CD4-positive, alpha-beta T cell treated with Interleukin-4 for 4 hours (primary cell): ENCODE measurements around the gene DDTL.
"Not testable (repeated sequence)": the region's sequence is repeated elsewhere in the genome, so short reads cannot be mapped to it uniquely, and the experiment has no call there.

Experiments
- DNase-seq: peaks from one replicate; pipeline ENCODE4 v3.0.0-alpha.2; 2020

DDTL gene

DNA sequence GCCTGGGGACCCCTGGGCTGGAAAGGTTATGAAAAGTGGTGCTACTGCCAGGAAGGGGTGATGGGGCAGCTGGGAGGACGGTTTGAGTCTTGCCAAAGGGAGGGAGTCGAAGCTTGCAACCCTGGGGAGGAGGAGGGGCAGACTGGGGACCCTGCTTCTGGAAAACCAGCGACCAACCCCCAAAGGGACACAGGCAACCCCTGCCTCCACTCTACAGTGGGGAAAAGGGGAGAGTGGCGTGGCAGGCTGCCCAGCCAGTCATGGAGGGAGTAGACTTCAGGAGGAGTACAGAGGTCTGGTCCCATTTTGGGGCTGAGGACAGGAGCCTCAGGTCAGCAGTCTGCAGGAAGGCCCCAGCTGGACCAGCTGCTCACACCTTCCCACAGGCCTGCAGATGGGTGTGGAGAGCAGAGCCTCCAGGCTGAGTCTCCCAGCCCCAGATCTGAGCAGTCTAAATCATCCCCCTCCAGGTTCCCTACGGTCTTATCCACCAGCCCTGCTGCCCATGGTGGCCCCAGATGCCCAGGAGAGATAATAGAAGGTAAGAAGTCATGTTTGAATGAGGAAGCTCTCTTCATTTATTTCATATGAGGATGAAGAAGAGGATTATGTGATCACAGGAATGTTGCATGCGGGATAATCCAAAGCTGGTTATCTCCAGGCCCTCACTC is 4.3 kb downstream of the DDTL start:
- DNase-seq, result no peak

DNA sequence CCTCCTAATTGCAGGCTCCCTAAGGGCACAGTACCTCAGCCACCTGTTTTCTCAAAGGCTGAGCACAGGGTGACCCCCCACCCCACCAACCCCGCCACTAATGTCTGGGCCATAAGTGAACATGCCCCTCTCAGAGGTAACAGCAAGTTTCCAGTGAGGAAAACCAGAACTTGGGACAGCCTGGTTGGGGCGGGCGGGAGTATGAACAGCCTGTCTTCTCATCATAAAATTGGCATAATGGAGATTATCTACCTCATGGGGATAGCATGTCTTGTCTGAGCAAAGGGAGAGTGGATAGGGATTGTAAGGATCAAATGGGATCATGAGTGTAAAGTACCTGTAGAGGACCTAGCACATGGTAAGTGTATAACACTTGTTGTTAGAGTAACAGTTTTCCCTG is 5.2 kb downstream of the DDTL start:
- not testable (repeated sequence) for DNase-seq

DNA sequence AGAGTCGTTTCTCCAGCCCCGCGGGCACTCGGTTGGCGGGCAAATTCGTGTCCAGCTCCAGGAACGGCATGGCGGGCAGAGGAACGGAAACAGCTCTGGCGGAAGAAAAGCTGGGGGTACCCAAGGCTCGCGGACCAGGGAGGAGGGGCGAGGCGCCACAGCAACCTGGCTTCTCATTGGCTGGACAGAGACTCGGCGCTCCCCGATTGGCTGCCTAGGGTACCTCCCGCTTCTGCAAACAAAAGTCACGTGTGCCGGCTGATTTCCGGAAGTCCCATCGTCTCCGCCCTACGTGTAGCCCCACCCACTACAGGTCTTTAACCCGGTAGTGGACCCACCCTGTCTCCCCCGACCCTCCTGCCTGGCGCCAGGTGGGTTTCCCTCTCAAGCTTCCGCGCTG is 7.7 kb downstream of the DDTL start, which contains the start of gene DDT:
Gene DDT (minus strand): TSS at position 97 of the 400 bp plus-strand sequence. CDS start 27 bp downstream, at position 70.
- not testable (repeated sequence) for DNase-seq

DNA sequence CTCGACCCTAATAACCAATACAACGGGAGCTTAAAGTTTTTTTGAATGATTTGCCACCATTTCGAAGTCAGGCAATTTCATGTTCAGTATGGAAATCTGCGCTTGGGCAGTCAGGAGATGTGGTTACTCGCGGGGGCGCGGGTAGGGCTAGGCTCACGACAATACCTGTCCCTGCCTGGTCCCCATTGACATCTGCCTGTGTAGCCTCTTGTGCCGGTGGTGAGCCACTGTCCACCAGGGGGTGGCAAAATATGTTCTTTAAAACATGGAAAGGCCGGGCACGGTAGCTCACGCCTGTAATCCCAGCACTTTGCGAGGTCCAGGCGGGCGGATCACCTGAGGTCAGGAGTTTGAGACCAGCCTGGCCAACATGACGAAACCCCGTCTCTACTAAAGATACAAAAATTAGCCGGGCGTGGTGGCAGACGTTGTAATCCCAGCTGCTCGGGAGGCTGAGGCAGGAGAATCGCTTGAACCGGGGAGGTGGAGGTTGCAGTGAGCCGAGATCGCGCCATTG is 8.2 kb downstream of the DDTL start:
- DNase-seq, result not testable (repeated sequence)

DNA sequence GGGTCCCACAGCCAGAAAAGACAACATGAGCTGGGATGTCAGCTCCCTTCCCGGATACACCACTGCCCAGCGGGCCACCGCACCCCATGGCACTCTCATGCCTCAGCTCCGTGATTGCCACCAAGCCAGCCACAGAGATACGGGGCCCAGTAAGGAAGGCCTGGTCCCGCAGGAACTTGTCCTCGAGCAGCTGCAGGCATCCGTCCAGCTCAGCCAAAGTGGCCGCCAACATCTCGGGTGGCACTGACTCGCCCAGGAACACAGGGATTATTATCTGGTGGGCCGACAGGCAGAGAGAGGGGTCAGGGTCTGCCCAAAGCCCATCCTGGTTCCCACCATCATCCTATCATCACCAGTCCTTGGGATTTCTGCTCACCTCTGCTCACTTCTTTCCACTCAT is 10.6 kb downstream of the DDTL start:
- not testable (repeated sequence) for DNase-seq

DNA sequence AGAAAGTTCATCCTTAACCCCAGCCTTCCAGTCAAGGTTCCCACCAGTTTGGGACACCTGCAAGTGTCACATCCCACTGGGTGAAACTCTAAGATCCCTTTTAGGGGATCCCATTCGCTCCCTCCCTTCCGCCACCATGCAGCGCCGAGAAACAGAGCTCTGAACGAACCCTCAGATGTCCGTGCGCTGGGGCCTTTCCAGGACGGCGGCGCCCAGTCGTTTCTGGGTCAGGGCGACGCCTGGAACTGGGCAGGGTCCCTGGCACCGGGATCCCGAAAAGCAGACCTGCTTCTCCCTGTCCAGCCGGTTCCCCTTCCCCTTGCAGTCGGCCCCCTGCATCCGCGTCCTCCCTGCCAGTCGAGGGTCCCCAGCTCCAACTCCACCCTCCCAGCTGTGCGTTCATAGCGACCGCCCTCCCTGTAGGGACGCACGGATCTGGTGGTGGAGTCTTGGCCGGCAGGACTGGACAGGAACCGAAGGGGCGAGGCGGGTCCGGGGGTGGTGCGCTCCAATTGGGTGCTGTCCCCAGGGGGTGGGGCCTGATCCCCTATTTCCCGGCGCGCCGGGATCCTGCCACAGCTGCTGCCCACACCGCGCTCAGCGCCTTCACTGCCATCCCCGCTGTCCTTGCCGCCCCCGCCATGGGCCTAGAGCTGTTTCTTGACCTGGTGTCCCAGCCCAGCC is 13.0 kb downstream of the DDTL start, which contains the start of gene GSTT2:
Gene GSTT2 (plus strand): TSS at position 578 of the 684 bp plus-strand sequence.
- DNase-seq, result not testable (repeated sequence)

DNA sequence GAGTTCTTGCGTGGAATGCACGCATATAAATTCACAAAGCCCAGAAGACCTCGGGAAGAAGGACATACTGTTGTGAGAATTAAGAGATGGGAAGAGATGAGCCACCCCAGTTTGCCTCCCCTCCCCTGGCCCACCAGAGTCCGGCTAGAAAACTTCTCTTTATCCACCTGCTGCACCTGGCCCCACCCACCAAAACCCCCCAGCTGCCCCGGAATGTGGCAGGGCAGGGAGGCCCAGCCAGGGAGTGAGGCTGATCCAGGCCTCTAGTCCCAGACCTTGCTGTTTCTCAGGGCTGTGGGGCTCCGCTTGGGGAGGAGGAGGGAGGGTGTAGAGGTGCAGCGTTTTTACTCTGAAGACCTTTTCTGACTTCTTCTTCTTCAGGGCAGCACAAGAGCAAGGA is 13.9 kb downstream of the DDTL start:
- not testable (repeated sequence) for DNase-seq

DNA sequence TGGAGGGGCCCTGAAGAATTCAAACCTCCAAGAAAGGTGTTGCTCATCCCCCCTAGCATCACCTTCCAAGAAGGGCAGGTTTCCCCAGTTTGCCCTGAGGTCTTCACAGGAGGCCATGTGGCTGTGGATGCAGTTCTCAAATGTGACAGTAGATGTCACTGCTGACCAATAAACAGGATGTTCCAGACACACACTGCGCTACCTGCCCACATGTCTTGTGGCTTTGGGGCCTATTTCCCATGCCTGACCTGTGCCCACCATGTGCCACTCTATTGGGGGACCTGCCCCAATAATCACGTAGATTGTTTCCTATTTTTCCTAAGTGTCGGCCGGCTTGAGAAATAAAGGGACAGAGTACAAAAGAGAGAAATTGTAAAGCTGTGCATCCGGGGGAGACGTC is 17.7 kb downstream of the DDTL start:
- no peak for DNase-seq

DNA sequence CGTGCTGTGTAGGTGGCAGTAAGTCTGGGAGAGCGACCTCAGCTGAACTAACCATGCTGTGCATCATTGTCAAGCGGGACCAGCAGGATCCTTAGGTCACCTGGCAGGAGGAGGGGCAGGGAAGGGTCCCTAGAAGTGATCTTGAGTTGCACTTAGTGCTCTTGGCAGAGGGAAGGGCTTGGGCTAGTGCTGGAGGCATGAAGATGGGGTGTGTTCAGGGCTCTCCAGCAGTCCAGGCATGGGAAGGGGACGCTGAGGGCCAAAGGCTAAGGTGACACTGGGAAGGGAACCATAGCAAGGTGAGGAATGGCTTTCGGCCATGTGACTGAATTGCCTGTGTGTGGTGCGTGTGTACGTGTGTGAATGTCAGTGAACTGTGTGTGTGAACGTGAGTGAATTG is 19.4 kb downstream of the DDTL start:
- DNase-seq, result not testable (repeated sequence)

DNA sequence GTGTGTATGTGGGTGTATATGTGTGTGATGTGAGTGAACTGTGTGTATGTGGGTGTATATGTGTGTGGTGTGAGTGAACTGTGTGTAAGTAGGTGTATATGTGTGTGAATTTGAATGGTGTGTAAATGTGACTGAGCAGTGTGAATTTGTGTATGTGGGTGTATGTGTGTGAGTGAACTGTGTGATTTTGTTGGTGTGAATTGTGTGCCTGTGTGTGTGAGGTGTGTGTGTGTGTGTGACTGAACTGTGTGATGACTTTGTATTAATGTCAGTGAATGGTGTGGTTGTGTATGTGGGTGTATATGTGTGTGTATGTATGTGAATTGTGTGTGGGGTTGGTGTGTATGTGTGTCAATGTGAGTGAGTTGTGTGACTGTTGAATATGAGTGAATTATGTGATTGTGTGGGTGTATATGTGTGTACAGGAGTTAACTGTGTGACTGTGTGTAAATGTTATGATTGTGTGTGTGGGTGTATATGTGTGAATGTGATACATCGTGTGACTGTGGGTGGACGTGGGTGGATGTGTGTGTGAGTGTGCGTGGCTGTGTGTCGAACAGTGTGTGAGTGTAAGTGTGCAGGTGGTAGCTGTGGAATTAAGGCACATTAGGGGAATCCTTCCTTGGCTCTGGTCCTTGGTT is 20.0 kb downstream of the DDTL start:
- not testable (repeated sequence) for DNase-seq

DNA sequence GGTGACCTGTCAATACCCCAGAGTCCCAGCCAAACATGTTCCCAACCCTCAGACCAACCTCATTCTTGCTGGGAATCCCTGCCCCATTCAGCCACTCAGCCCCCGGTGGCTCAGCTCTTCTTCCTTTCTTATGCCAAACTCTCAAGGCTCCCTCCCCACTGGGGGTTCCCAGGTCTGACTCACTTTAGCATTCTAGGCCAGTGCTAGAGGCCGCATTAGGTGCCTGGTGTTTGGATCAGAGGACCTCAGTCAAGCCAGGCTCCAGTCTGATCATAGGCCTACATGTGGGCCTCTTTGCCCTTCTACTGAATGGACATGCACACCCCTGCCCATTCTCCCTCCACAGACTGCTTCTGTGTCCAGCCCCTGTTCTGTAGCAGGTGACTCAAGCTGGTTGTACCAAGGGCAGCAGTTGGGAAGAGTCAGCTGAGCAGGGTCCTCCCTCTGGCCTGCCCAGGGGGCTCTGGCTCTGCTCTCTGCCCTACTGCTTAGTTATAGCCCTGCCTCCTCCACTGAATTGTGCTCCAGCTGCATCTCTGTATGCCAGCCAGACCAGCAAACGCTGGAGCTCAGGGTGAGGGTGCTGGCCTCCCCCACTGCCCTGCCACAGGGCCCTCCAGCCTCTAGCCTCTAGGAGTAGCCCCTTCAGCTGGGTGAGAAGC is 23.0 kb downstream of the DDTL start:
- DNase-seq, result not testable (repeated sequence)

DNA sequence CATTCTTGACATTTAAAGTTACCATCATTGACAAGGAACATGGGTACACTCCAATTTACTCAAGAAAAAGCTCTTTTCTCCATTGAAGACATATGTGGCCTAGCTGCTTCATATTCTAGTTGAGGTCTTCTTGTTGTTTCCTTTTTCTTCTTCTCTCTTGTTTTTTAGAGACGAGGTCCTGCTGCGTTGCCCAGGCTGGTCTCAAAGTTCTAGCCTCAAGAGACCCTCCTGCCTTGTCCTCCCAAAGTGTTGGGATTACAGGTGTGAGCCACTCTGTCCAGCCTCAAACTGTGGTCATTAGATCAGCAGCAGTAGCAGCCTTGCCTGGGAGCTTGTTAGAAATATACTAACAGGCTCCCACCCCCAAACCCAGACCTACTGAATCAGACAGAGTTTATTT is 26.4 kb downstream of the DDTL start:
- DNase-seq, result not testable (repeated sequence)

DNA sequence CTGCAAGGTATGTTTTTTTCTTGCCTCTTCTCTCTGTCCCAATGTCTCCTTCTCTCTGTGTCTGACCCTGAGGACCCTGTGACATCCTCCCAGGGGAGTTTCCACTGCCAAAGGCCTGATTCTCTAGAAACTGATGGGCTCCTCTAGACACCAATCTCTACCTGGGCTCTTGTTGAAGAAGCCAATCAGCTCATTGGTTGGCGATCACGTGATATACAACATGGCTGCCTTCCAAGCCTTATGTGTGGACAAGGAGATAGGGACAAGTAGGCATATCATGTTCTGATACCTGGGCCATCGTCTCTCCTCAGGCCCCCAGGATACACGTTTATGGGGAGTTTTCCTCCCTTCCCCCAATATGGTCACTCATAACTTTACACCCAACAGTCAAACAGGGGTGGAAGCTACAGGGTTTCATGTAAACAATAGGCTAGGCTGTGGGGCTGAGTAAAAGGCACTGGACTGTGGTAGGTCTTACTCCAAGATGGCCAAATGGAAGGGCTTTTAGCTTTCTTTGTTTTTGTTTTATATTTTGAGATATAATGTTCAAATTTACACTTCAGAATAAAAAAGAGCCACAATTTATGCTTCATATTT is 27.0 kb downstream of the DDTL start:
- DNase-seq, result not testable (repeated sequence)

DNA sequence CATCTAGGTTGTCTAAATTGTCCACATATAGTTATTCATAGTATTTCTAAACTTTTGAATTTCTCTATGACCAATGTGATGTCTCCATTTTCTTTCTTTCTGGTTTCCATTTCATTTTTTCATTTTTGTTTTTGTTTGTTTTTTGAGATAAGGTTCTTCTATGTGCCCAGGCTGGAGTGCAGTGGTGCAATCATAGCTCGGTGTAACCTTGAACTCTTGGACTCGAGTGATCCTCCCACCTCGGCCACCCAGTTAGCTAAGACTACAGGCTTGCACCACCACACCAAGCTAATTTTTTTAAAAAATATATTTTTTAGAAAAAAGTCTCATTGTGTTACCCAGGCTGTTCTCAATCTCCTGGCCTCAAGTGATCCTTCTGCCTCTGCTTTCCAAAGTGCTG is 30.4 kb downstream of the DDTL start:
- DNase-seq, result no peak

DNA sequence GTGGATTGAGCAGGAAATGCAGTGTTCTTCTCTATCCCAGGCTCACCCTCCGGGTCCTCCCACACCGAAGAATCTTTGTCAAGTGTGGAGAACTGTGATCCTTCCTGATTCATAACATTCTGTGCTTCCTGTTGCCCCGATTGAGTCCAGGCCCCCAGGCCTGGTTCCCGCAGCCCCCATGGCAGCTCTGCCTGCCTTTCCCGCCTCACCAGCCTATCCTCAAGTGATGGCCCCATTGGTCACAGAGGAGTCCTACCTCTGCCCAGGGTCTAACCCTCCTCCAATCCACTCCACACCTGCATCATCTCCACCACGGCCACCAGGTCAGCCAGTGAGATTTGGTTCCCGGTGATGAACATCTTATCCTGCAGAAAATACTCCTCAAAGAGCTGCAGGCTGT is 33.1 kb downstream of the DDTL start:
- DNase-seq, result not testable (repeated sequence)

DNA sequence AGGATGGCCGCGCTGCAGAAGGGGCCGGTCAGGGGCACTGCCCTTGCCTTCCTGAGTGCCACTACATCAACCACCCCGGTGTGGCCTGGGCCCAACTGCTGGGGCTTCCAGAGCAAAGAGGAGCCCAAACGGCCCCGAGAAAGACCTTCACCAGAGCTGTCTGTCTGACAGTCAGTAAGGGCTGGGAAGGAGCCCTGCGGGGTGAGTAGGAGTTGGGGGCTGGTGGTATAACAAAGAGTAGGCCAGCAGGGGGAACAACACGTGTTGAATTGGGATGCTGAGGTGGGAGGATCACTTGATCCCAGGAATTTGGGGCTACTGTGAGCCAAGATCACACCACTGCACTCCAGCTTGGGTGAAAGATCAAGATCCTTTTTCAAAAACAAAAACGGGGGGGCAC is 34.6 kb downstream of the DDTL start:
- no peak for DNase-seq

DNA sequence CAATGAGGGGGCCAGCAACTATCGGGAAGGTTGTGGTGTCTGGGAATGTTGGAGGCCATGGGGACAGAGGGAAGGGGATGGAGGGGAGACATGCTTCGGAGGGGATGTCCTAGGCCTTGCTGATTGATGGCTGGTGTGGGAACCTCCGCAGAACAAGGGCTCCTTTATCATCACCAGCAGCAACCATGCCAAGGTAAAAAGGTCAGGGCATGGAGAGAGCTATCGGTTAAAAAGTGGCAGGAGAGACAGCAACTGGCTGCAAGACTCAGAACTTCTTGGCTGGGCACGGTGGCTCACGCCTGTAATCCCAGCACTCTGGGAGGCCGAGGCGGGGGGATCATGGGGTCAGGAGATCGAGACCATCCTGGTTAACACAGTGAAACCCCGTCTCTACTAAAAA is 35.6 kb downstream of the DDTL start:
- DNase-seq, result no peak

DNA sequence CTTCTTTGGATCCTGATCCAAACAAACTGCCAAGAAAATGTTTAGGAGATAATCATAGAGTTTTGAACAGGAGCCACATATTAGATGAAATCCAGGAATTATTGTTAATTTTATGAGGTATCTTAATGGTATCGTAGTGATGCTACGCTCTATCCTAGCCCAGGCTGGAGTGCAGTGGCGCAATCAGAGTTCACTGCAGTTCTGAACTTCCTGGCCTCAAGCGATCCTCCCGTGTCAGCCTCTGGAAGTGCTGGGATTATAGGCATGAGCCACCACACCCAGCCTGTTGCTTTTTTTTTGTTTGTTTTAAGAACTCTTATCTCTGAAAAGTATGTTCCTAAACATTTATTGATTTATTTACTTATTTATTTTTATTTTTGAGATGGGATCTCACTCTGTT is 36.2 kb downstream of the DDTL start:
- no peak for DNase-seq

DNA sequence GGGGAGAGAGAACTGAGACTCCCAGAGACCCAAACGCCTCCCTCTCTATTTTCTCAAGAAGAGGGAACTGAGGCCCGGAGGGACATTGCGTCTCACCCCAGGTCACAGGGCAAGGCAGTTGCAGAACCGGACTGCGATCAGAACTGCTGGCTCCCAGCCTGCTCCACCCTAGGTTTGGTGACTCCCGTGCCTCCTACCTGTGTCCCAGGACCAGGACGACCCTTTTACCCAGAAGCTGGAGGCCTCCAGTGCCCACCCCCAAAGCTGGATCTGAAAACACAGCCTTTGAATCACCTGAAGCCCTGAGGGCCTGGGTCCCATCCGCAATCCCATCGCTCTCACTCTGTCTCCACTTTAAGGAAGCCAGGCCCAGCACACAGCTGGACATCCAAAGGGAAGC is 37.2 kb downstream of the DDTL start:
- no peak for DNase-seq

DNA sequence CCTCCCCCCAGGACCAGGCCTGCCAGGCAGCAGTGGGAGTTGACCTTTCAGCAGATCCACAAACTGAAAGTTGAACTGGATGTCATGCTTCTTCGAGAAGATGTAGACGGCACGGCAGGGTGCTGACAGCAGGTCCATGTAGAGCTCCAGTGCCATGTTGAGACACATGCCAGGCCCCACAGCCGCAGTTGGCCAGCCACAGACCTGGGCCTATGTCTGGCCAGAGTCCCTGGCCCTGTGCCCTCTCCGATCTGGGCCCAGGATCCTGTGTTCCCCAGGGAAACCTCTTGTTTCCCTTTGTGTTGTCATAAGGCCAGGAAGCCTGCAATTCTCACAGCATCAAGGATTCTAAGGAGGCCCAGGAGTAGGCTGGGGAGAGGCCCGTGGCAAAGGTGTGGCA is 38.5 kb downstream of the DDTL start, which contains the start of gene GSTT4:
Gene GSTT4 (minus strand): TSS at position 253 of the 400 bp plus-strand sequence. CDS start 97 bp downstream, at position 156.
- no peak for DNase-seq

DNA sequence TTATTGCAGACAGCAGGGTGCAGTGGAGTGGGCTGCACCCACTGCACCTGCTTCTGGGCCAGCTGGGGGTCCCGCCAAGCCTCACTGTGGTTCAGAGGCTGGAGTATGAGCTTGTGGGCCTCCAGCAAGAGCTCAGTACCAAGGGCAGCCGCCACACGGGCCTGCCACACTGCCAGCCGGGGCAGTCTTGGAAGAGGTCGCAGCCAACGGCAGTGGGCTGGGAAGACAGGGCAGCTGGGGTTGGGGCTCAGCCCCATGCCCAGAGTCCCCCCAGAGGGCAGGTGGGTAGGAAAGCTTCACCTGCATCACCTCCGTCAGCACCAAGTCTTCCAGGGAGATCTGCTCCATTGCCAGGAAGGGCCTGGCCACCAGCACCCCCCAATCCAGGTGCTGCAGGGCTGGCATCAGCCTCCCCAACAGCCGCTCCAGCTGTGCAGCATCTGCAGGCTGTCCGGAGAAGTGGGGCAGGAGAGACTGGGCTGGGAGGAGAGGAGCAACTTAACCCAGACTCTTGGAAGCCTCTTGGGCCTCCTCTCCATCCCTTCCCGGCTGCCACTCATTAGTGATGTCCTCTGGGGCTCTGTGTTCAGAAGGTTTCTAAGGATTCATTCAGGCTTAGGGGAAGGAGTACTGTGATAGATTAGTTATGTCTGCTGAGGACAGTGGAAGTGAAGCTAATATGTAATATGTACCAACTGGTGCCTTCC is 39.7 kb downstream of the DDTL start:
- DNase-seq, result no peak

DNA sequence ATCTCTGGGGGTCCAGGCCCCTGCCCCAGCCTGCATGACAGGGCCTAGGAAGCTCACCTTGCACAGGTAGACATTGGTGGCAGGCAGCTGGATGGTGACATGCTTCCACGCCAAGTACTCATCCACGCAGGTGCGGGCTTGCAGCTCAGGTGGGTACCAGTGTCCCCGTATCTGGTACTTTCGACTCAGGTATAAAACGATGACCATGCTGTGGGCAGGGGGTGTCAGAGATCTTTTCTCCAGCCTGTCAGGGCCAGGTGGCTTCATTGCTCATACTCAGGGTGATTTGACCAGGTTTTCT is 40.2 kb downstream of the DDTL start:
- no peak for DNase-seq
